Psoas muscle (tissue), 8 donors: ENCODE measurements around the gene CLEC16A. TPM values are rescaled to one million over a fixed set of nuclear protein-coding genes. Genes with fewer than 3 reads are reported as not detected.

Experiments
- ATAC-seq, 4 donors: fragments of 200-7000 bp; cut with Tn5 transposase; one replicate each; pipeline ENCODE4 v1.9.1; 2020; ENCODE audit warnings: moderate library complexity in 3 of 4, mild to moderate bottlenecking in 2 of 4
- DNase-seq, 2 donors: peaks; one replicate each; pipeline ENCODE4 v3.0.0-alpha.2; 2020
- H3K27ac ChIP-seq: fragments of 200-600 bp; one replicate; pipeline ENCODE4 v1.8.0; 2022
- H3K27me3 ChIP-seq, 3 donors: fragments of 200-600 bp in 1 of 3; one replicate each; pipeline versions ENCODE4 v1.6.1 to v1.8.0; 2013 to 2022; ENCODE audit warnings: low read length in 2 of 3, mild to moderate bottlenecking in 2 of 3, moderate library complexity in 1 of 3; ENCODE audit not compliant: insufficient read depth in 3 of 3
- H3K36me3 ChIP-seq, 2 donors: fragments of 200-600 bp in 1 of 2; one replicate each; pipeline versions ENCODE4 v1.6.1 to v1.8.0; 2013 to 2022; ENCODE audit warnings: low read depth in 1 of 2, mild to moderate bottlenecking in 1 of 2, moderate library complexity in 1 of 2; ENCODE audit not compliant: insufficient read depth in 1 of 2
- H3K4me1 ChIP-seq: fragments of 200-600 bp; one replicate; pipeline ENCODE4 v1.8.0; 2022
- H3K4me3 ChIP-seq: fragments of 200-600 bp; one replicate; pipeline ENCODE4 v1.8.0; 2022; ENCODE audit warnings: mild to moderate bottlenecking
- H3K9me3 ChIP-seq: fragments of 200-600 bp; one replicate; pipeline ENCODE4 v1.8.0; 2022
- CTCF ChIP-seq: fragments of 200-600 bp; IDR thresholded peaks from one replicate; pipeline ENCODE4 v1.8.0; 2022; ENCODE audit warnings: antibody characterized with exemption
- WGBS, 3 donors: extraction: QIAGEN DNeasy Blood & Tissue Kit; methylation state at CpG; one replicate each; pipeline versions ENCODE4 v1.1.6 to v1.1.7; 2013; 5-methylcytosine and 5-hydroxymethylcytosine counted together
- intact Hi-C, 2 donors: fragments of 100-400 bp; cut with DNase I; formaldehyde crosslinking; loops; one replicate each; pipeline versions ENCODE4 v1.11.0 to v1.14.2; 2022
- polyA plus RNA-seq, 3 donors: library from polyadenylated mRNA; stranded (reverse); fragments of 200-250 nt; gene quantifications; one replicate each; pipeline ENCODE4 v1.2.3, GENCODE V29; 2013
- total RNA-seq, 4 donors: library from RNA; stranded (reverse); fragmentation: NEBNext Ultra II Directional in 2 of 4; extraction: Animal tissue kit (Norgen Biotek cat#: 25700) in 2 of 4; gene quantifications; one replicate each; pipeline versions ENCODE4 v1.2.1 to v1.2.4, GENCODE V29; 2021 to 2023
- donor health status: healthy with polysubstance abuse.
- donor health status: DM: no; HTN: no; CAD: no; lungs with moderate emphysema.
- donor health status: Bipolar disorder and iron deficiency.
- donor health status: healthy.
- donor health status: DM: yes; HTN: yes; CAD: no.
- donor health status: DM: no; HTN: no; CAD: no.
- donor health status: DM: no; HTN: no; CAD: no.
- donor health status: DM: yes; HTN: yes; CAD: no.

The CLEC16A gene
- total and polyA plus RNA-seq, 7 donors, result 13.1 to 28.1 (median 21.4) TPM

- Histone ChIP-seq H3K9me3 (peaks cover 12% of the 10 kb centered on the region), H3K27me3 (no peaks in the 10 kb centered on the region), H3K4me1 (no peaks in the 10 kb centered on the region), H3K27ac (no peak overlapping the region), H3K36me3 (peaks cover 6 to 79% of the 10 kb centered on the region in 2 donors), H3K4me3 (no peak overlapping the region)
- ATAC-seq, result no peak
- DNase-seq, result no peak
- WGBS, 3 donors, result 83 to 94% (median 84%) methylated on average over 3 of the region's 3 CpGs
- no peak for TF ChIP-seq CTCF
- intact Hi-C loops, result no loop called here
Measured at GRCh38 chr16:11025120-11025531, 80.8 kb downstream of the CLEC16A start.

- H3K4me3 ChIP-seq, result no peak overlapping the region
- H3K36me3 ChIP-seq, result peaks cover 3 to 66% of the 10 kb centered on the region in 2 donors
- H3K27ac ChIP-seq, result no peak overlapping the region
- no peak for TF ChIP-seq CTCF
- intact Hi-C loops, result no loop called here
- ATAC-seq (no peak), DNase-seq (no peak)
- peaks cover 12% of the 10 kb centered on the region for H3K9me3 ChIP-seq
- no peaks in the 10 kb centered on the region for H3K4me1 ChIP-seq
- no peaks in the 10 kb centered on the region for H3K27me3 ChIP-seq
Measured at GRCh38 chr16:11029948-11030347, 85.6 kb downstream of the CLEC16A start.

- 85 to 90% (median 87%) methylated on average over 7 of the region's 7 CpGs for WGBS, 3 donors
- peaks cover 0 to 61% of the 10 kb centered on the region in 2 donors for H3K36me3 ChIP-seq
- H3K4me3 ChIP-seq, result no peak overlapping the region
- no peak for TF ChIP-seq CTCF
- no peak overlapping the region for H3K27ac ChIP-seq
- DNase-seq (no peak), ATAC-seq (no peak)
- no peaks in the 10 kb centered on the region for H3K27me3 ChIP-seq
- no peaks in the 10 kb centered on the region for H3K4me1 ChIP-seq
- peaks cover 12% of the 10 kb centered on the region for H3K9me3 ChIP-seq
- intact Hi-C loops, result no loop called here
Measured at GRCh38 chr16:11030990-11031510, 86.7 kb downstream of the CLEC16A start.

GRCh38 chr16:11032000-11032921 is 87.9 kb downstream of the CLEC16A start:
- H3K27ac ChIP-seq, result no peak overlapping the region

More at GRCh38 chr16:11032000-11032921, 87.9 kb downstream of the CLEC16A start:
- Histone ChIP-seq H3K4me1 (no peaks in the 10 kb centered on the region), H3K36me3 (peaks cover 0 to 55% of the 10 kb centered on the region in 2 donors), H3K4me3 (no peak overlapping the region), H3K9me3 (peaks cover 7% of the 10 kb centered on the region), H3K27me3 (no peaks in the 10 kb centered on the region)
- ATAC-seq (peak in 2 of 4 donors; percentile 9 to 10), DNase-seq (no peak)
- 88 to 91% (median 90%) methylated on average over 16 of the region's 16 CpGs for WGBS, 3 donors
- intact Hi-C loops, result no loop called here
- no peak for TF ChIP-seq CTCF
